Measurements from ENCODE around the gene ZSCAN20.

GRCh38 chr1:33524586-33524985 lies 52.1 kb downstream of the ZSCAN20 start:
- TF ChIP-seq, protein P1, sequence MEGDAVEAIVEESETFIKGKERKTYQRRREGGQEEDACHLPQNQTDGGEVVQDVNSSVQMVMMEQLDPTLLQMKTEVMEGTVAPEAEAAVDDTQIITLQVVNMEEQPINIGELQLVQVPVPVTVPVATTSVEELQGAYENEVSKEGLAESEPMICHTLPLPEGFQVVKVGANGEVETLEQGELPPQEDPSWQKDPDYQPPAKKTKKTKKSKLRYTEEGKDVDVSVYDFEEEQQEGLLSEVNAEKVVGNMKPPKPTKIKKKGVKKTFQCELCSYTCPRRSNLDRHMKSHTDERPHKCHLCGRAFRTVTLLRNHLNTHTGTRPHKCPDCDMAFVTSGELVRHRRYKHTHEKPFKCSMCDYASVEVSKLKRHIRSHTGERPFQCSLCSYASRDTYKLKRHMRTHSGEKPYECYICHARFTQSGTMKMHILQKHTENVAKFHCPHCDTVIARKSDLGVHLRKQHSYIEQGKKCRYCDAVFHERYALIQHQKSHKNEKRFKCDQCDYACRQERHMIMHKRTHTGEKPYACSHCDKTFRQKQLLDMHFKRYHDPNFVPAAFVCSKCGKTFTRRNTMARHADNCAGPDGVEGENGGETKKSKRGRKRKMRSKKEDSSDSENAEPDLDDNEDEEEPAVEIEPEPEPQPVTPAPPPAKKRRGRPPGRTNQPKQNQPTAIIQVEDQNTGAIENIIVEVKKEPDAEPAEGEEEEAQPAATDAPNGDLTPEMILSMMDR (IDR thresholded peaks at IDR 0.05): no peak
- no peak for TF ChIP-seq POLR2A (IDR thresholded peaks at IDR 0.05)
- TF ChIP-seq POLR2AphosphoS5 (IDR thresholded peaks at IDR 0.05): no peak
